ENCODE measurements around the gene CCDC197.
A peak's percentile ranks its signal among the peaks of the same experiment; 100 is the strongest.

The CCDC197 gene

DNA sequence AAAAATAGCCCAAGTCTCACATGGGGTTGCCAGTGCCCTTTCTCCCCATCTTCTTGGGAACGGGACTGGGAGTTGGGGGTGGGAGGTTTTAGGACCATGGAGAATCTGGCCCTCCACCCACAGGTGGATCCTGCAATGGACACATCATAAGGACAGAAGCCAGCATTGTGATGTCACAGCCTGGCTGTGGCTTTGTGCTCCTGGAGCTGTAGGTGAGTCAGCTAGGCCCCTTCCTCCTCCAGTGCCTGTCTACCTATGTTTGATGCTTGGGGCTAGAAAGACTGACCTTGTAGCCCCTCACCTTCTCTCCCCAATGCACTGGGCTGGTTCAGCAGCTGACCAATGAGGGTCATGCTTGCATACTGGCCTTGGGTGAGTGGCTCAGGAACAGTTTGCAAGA lies at the start of gene CCDC197:
Gene CCDC197, plus strand, starts transcription at position 220 of the 400 bp plus-strand sequence. CDS start 831 bp downstream, outside the sequence.
- DNase-seq: no peak

DNA sequence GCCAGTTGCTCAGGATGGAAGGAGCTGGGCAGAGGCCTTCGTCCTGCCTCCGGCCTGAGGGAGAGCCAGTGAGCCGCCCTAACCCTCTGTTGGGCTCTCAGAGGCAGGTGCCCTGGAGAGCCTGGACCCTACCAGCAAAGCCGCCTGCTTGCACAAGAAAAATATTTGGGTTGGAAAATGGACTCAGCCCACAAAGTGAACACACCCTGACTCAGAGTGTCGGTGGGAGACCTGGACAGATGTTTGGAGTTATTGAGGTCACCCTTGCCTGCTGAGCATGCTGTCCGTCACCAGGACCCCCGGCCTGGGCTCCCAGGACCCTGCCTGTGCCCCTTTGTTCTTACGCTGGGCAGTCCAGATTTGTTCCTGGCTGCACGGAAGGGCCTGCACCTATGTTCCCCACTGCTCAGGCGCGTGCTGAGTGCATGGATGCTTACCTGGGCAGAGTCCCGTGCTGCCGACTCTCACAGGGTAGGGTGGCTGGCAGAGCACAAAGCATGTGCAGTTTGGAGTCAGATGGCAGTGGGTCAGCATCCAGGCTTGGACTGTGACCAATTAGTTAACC lies 47.5 kb upstream of the CCDC197 start:
- DNase-seq: no peak

GRCh38 chr14:93950948-93951634 lies 46.0 kb upstream of the CCDC197 start:
- DNase-seq: no peak

- DNase-seq: no peak
Observed at GRCh38 chr14:93951635-93952540, 45.2 kb upstream of the CCDC197 start.

DNA sequence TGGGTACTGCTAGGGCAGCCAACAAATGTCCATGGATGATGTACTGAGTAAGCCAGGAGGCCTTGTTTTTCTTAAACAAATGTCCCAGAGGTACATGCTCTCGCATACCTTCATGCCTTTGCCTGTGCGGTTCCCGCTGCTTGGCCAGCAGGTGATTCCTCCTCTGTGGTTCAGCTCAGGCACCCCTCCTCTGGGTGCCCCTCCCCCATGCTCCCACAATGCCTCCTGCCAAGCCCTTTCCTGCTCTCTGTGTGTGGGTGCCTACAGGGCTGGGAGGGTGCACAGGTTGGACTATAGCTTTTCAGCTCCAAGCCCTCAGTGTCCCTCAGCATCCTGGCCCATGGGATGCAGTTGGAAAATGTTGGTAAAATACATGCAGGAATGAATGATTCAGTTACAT lies 44.3 kb upstream of the CCDC197 start:
- no peak for DNase-seq

- DNase-seq: no peak
Observed at GRCh38 chr14:93953263-93953662, 43.8 kb upstream of the CCDC197 start.

- DNase-seq: no peak
Observed at GRCh38 chr14:93953739-93954515, 43.2 kb upstream of the CCDC197 start.

DNA sequence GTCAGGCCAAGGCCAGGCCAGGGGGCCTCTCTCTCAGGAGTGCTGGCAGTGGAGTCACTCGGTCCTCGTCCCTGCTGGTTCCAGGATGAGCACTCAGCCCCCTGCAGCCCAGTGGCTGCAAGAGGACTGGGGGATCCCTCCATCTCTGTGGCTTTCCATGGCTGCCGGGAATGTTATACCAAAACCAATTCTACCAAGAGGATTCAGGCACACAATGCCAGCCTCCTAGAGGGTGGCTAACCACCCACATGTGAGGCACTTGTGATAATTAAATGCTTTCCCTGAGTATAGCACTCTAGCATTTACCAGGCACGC lies 42.6 kb upstream of the CCDC197 start:
- no peak for DNase-seq

DNA sequence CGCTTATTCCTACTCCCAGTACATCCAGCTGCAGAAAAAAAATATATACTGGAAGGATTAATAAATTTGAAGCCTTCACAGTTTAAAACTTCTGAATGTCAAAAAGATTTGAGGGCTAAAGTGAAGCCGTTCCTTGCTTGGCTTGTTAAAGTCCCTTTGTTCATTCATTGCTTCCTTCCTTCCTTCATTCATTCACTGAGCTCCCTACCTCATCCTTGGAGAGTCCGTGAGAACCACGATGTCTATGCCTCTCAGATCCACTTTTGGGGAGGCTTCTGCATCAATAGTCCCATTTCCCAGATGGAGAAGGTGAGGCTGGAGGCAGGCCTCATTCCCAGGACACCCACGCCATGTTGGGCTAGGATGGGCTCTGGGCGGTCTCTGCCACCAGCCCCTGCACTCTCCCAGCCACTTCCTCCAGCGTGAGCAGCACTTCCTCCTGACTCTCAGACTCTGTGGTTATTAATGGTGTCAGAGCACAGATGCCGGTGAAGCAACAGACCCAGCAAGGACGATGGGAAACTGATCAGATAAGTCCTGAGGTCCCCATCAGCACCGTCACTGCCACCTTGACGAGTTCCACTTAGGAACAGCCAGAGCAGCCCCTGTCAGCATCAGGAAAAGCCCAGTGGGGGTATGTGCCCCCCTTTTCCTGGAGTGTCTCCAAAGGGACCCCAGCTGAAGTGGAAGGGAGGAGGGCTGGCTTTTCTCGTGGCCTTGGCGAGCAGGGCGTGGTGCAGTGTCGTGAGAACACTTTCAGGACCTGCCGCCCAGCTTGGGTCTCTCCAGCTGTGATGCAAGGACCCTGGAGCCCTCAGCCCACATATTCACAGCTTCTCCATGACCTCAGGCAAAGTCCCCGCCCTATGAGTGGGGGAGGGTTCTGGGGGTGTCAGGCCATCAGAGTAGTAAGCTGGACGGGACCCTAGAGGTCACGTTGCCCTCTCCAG lies 41.9 kb upstream of the CCDC197 start:
- DNase-seq: peak in 2 of 58 donors; percentile 12 to 23

DNA sequence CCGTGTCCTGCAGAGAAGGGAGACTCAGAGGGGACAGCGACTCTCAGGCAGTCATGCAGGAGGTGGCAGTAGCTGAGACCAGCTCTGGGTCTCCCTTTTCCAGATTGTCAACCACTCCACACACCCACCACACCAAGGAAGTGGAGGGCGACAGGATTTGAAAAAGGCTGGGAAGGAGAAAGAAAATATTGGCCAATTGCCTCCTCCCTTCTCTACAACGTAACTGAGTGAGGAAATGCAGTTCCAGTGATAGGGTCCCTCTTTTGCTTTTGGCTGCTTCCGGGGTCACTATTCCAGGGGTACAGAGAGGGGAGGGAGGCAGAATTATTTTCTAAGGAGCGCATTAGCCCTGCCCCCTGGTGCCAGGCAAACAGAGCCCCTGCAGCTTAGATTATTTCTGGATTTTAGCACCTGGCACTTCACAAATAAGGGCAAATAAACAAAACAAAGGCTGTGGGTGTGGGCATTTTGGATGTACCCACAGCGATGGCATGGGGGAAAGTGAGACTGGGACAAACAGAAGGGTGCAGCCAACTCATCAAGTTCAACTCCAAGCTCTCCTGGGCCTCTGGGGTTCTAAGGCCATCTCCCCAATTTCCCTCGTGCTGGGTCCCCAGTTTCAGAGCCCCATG lies 41.1 kb upstream of the CCDC197 start:
- no peak for DNase-seq

DNA sequence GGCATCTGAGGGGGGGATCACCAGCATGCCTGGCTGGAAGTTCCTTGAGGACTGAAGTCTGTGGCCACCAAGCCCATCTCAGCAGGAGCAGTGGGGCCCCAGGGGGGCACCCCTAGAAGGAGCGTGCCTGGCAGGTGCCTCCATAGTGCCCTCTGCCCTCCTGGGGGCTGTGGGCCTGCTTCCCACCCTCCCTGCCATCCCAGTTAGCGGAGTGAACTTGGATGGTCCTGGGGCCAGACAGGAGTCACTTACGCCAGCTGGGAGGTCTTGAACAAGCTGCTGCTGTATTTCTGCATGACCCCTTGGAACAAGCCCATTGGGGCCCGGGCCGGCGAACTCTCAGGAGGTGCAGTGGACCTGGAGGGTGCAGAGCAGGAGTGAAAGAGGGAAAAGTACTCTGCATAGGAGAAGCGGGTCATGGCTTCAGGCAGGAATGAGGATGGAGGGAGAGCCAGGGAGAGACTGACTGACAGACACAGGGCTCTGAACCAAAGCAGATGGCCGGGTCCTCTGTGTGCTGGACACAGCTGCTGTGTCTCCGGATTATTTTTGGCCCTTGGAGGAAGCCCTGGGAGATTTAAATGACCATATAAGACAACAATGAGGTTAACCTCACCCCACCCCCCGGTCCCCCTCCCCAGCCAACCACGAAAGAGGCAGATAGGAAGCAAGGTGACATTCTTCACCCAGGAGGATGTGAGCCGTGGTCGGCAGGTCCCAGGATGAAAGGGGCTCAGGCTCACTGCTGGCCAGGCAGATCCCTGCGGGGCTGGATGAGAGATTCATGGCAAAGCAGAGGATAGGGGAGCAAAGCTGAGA lies 40.4 kb upstream of the CCDC197 start:
- no peak for DNase-seq

DNA sequence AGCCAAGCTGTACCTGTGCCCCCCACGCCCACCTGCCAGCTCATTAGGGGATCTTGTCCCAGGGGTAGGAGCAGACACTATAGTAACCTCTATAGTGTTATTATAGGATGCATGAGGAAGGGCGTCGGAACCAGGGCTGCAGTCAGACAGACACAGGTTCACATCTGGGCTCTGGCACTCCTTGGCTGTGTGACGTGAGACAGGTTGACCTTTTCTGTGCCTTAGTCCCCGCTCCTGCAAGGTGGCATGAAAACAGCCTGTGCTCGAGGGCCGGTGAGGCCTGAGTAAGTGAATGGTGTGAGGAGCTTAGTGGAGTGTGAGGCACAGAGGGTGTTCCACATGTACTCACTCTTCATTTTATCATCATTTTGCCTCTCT lies 39.8 kb upstream of the CCDC197 start:
- DNase-seq: no peak

DNA sequence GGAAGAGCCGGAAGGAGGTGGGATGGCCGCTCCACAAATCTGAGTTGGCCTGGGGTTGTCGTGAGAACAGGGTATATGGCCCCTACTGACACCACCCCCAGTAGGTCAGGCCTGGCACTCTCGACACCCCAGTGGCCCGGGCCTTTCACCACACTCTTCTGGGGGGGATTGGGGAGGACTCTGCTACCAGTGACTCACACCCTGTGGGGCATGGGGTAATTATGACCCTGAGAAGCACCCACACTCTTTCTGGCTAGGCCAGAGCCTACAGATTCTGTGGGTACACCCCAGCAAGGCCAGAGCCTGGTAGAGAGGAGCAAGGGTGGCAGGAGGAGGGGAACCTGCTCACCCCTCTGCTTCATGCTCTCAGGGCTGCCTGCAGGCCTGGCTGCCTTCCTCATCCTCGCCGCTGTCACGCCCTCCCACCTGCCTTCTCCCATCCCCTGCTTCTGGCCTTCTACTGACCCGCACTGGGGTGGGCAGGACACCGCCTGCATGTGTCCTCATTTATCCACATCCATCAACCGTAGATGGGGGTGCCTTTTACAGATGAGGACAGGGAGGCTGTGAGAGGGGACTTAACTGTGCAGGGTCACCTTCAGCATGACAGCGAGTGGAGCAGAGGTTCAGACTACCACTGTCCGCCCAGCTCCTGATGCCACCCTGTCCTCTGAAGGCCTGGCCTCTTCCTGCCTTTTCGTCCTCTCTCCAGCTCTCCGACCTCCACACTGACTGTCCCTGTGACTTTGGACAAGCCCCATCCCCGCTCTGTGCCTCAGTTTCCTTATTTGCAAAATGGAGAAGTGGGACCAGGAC lies 39.1 kb upstream of the CCDC197 start:
- no peak for DNase-seq

DNA sequence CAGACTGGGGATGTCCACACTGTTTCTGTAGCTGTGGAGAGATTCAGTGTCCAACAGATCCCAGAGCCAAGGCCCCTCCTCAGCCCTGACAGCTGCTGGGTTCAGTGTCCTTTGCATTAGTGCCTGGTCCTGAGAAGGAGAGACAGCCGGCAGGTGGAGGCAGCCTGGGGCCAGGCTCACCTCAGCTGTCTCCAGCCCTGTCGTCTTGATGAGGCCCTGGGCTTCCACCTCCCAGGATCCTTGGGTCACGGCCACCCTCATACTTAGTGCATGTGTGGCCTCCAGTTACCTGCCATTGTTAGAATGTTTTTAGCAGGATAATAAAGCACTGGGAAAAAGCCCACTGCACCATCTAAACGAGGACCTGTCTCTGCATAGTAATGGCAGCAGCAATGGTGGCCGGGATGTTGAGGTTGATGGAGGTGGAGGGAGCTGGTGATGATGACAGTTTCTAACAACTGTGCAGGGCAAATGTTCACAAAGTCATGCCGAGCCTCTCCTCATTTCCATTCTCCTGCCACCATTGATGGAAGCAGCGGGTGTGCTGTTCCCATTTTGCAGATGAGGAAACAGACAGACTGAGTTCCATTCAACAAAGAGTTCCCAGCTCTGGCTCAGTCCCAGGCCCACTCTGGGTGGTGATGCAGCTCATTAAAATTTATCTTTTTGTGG lies 38.4 kb upstream of the CCDC197 start:
- DNase-seq: no peak

DNA sequence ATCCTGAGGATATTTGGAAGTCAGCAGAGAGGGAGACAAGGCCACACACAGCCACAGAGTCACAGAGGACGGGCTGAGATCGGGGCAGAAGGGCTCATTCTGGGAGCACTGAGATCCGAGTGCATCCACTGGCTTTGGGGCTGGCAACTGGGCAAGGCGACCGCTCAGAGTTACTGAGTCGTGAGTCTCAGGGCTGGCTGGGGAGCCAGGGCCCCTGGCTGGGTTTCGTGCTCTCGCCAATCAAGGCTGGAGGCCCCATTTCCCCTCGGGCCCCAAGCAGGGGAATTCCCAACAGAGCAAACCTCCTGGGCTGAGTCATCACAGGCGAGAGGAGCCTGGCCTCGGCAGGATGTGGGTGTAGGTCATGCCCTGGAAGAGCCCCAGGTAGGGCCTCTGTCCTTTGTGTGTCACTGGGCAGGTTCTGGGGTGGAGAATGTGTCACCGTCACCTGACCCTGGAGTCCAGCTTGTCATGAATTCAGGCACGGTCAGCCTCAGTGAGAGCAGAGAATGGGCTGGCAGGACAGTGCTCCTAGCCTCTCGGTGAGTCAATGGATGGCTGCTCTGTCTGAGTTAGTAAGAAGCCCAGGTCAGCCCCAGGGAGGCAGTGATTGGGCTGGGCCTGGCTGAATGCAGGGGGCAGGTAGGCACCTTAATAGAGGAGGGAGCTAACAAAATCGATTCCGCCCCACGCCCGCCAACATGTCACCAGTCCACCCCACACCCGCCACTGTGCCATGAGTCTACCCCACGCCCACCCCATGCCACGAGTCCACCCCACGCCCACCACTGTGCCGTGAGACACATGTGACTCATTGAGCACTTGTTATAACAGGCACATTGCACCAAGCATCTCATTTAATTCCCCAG lies 37.6 kb upstream of the CCDC197 start:
- peak in 2 of 58 donors; percentile 26 to 27 for DNase-seq

- DNase-seq: no peak
Observed at GRCh38 chr14:93960108-93960475, 37.0 kb upstream of the CCDC197 start.

Measured in anterior cingulate cortex (tissue), 58 donors.